Measurements from ENCODE around the gene TICAM2.

Gene TICAM2

GRCh38 chr5:115639377-115639776 is 37.1 kb upstream of the TICAM2 start:
- H3K4me1 ChIP-seq (ENCODE audit: control extremely low read depth in 1 of 4, control insufficient read depth in 4 of 4, insufficient read depth in 4 of 4, low read length in 3 of 4), result peaks cover 0 to 2% (median 0%) of the 10 kb centered on the region in 4 experiments
- no peaks in the 10 kb centered on the region for H3K36me3 ChIP-seq (ENCODE audit: control insufficient read depth in 4 of 4, insufficient read depth in 4 of 4, low read length in 3 of 4)
- no CpG with 5 or more reads among the region's 1 CpG for WGBS (ENCODE audit: insufficient coverage)
- CTCF ChIA-PET, result no interaction called here
- H3K4me3 ChIP-seq (ENCODE audit: control insufficient read depth in 1 of 7, extremely low read depth in 1 of 7, insufficient read depth in 4 of 7, low read depth in 2 of 7, low read length in 6 of 7), result no peak overlapping the region
- no peak for DNase-seq
- POLR2A ChIA-PET, result no interaction called here
- H3K9me3 ChIP-seq (ENCODE audit: control extremely low read depth in 1 of 5, control insufficient read depth in 4 of 5, insufficient read depth in 2 of 5, low read depth in 1 of 5, low read length in 4 of 5), result no peaks in the 10 kb centered on the region
- H3K27me3 ChIP-seq (replicated peaks in 2 of 5; ENCODE audit: control insufficient read depth in 4 of 5, insufficient read depth in 5 of 5, low read length in 4 of 5), result no peaks in the 10 kb centered on the region
- no peak overlapping the region for H3K27ac ChIP-seq (ENCODE audit: insufficient read depth in 1 of 2, low read depth in 1 of 2, low read length in 2 of 2, poor library complexity in 1 of 2, severe bottlenecking in 2 of 2)

DNA sequence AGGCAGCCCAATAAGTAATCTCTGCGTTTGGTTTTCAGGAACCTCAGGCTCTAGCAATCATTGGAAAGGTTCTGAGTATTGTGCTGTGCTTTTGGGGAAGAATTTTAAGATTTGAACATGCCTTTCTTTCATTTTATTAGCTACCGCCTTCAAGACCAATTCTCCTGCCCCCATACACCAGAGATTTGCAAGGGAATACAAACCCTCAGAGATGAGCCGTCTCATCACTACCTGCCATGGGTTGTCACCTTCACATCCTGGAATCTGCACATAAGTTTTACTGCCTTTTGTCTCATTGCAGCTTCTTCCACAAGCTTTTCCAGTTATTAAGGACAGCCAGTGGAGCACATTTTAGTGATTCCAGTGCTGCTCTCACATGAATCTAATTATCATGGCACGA is 35.2 kb upstream of the TICAM2 start:
- Histone ChIP-seq H3K27me3 (replicated peaks in 2 of 5; ENCODE audit: control insufficient read depth in 4 of 5, insufficient read depth in 5 of 5, low read length in 4 of 5) (no peaks in the 10 kb centered on the region), H3K4me3 (ENCODE audit: control insufficient read depth in 1 of 7, extremely low read depth in 1 of 7, insufficient read depth in 4 of 7, low read depth in 2 of 7, low read length in 6 of 7) (no peak overlapping the region), H3K36me3 (ENCODE audit: control insufficient read depth in 4 of 4, insufficient read depth in 4 of 4, low read length in 3 of 4) (no peaks in the 10 kb centered on the region), H3K4me1 (ENCODE audit: control extremely low read depth in 1 of 4, control insufficient read depth in 4 of 4, insufficient read depth in 4 of 4, low read length in 3 of 4) (peaks cover 2 to 10% (median 4%) of the 10 kb centered on the region in 4 experiments), H3K9me3 (ENCODE audit: control extremely low read depth in 1 of 5, control insufficient read depth in 4 of 5, insufficient read depth in 2 of 5, low read depth in 1 of 5, low read length in 4 of 5) (no peaks in the 10 kb centered on the region), H3K27ac (ENCODE audit: insufficient read depth in 1 of 2, low read depth in 1 of 2, low read length in 2 of 2, poor library complexity in 1 of 2, severe bottlenecking in 2 of 2) (no peak overlapping the region)
- ChIA-PET POLR2A (no interaction called here), CTCF (interaction anchor here (1.0 to 1.2 kb wide), 2 partner anchors 10 to 191 kb away, joined by 3 read pairs; no protein-coding TSS in a partner anchor)
- DNase-seq, result no peak
- WGBS (ENCODE audit: insufficient coverage), result 70% methylated on average over 2 of the region's 4 CpGs

GRCh38 chr5:115636008-115636407 is 33.7 kb upstream of the TICAM2 start:
- WGBS (ENCODE audit: insufficient coverage), result no CpG with 5 or more reads among the region's 1 CpG
- H3K4me3 ChIP-seq (ENCODE audit: control insufficient read depth in 1 of 7, extremely low read depth in 1 of 7, insufficient read depth in 4 of 7, low read depth in 2 of 7, low read length in 6 of 7), result no peak overlapping the region

GRCh38 chr5:115634343-115635132 is 32.3 kb upstream of the TICAM2 start:
- H3K36me3 ChIP-seq (ENCODE audit: control insufficient read depth in 4 of 4, insufficient read depth in 4 of 4, low read length in 3 of 4), result no peaks in the 10 kb centered on the region
- peak overlapping the region in 1 of 2 experiments; percentile 38 for H3K27ac ChIP-seq (ENCODE audit: insufficient read depth in 1 of 2, low read depth in 1 of 2, low read length in 2 of 2, poor library complexity in 1 of 2, severe bottlenecking in 2 of 2)
- peaks cover 2 to 10% (median 4%) of the 10 kb centered on the region in 4 experiments for H3K4me1 ChIP-seq (ENCODE audit: control extremely low read depth in 1 of 4, control insufficient read depth in 4 of 4, insufficient read depth in 4 of 4, low read length in 3 of 4)
- ChIA-PET CTCF (interaction anchor here (0.7 to 3.4 kb wide), 14 partner anchors 8 to 435 kb away, joined by 3 to 14 read pairs (median 4); partner anchors contain the start of gene TMED7), POLR2A (no interaction called here)
- H3K27me3 ChIP-seq (replicated peaks in 2 of 5; ENCODE audit: control insufficient read depth in 4 of 5, insufficient read depth in 5 of 5, low read length in 4 of 5), result no peaks in the 10 kb centered on the region
- peak overlapping the region in 6 of 7 experiments; percentile 61 to 87 (median 77) for H3K4me3 ChIP-seq (ENCODE audit: control insufficient read depth in 1 of 7, extremely low read depth in 1 of 7, insufficient read depth in 4 of 7, low read depth in 2 of 7, low read length in 6 of 7)
- H3K9me3 ChIP-seq (ENCODE audit: control extremely low read depth in 1 of 5, control insufficient read depth in 4 of 5, insufficient read depth in 2 of 5, low read depth in 1 of 5, low read length in 4 of 5), result no peaks in the 10 kb centered on the region
- WGBS (ENCODE audit: insufficient coverage), result 0% methylated on average over 5 of the region's 8 CpGs
- peak; percentile 85 to 93 (median 91) for DNase-seq

More at GRCh38 chr5:115636008-115636407, 33.7 kb upstream of the TICAM2 start:
- Histone ChIP-seq H3K4me1 (ENCODE audit: control extremely low read depth in 1 of 4, control insufficient read depth in 4 of 4, insufficient read depth in 4 of 4, low read length in 3 of 4) (peaks cover 2 to 10% (median 4%) of the 10 kb centered on the region in 4 experiments), H3K27ac (ENCODE audit: insufficient read depth in 1 of 2, low read depth in 1 of 2, low read length in 2 of 2, poor library complexity in 1 of 2, severe bottlenecking in 2 of 2) (no peak overlapping the region), H3K27me3 (replicated peaks in 2 of 5; ENCODE audit: control insufficient read depth in 4 of 5, insufficient read depth in 5 of 5, low read length in 4 of 5) (no peaks in the 10 kb centered on the region), H3K36me3 (ENCODE audit: control insufficient read depth in 4 of 4, insufficient read depth in 4 of 4, low read length in 3 of 4) (no peaks in the 10 kb centered on the region), H3K9me3 (ENCODE audit: control extremely low read depth in 1 of 5, control insufficient read depth in 4 of 5, insufficient read depth in 2 of 5, low read depth in 1 of 5, low read length in 4 of 5) (no peaks in the 10 kb centered on the region)
- ChIA-PET CTCF (interaction anchor here (0.9 to 3.4 kb wide), 7 partner anchors 11 to 433 kb away, joined by 3 to 14 read pairs (median 4); no protein-coding TSS in a partner anchor), POLR2A (no interaction called here)
- DNase-seq, result no peak

GRCh38 chr5:115629903-115630302 is 27.6 kb upstream of the TICAM2 start:
- ChIA-PET CTCF (interaction anchor here (0.8 to 3.2 kb wide), 2 partner anchors 210 to 319 kb away, joined by 3 to 10 read pairs; no protein-coding TSS in a partner anchor), POLR2A (interaction anchor here (0.6 to 1.1 kb wide), 2 partner anchors 10 to 212 kb away, joined by 3 read pairs; partner anchors contain the start of genes AP3S1 and ATG12)
- H3K27ac ChIP-seq (ENCODE audit: insufficient read depth in 1 of 2, low read depth in 1 of 2, low read length in 2 of 2, poor library complexity in 1 of 2, severe bottlenecking in 2 of 2), result no peak overlapping the region
- H3K27me3 ChIP-seq (replicated peaks in 2 of 5; ENCODE audit: control insufficient read depth in 4 of 5, insufficient read depth in 5 of 5, low read length in 4 of 5), result no peaks in the 10 kb centered on the region
- H3K9me3 ChIP-seq (ENCODE audit: control extremely low read depth in 1 of 5, control insufficient read depth in 4 of 5, insufficient read depth in 2 of 5, low read depth in 1 of 5, low read length in 4 of 5), result no peaks in the 10 kb centered on the region
- H3K4me1 ChIP-seq (ENCODE audit: control extremely low read depth in 1 of 4, control insufficient read depth in 4 of 4, insufficient read depth in 4 of 4, low read length in 3 of 4), result peaks cover 7 to 25% (median 11%) of the 10 kb centered on the region in 4 experiments
- DNase-seq, result no peak
- 100% methylated on average over 1 of the region's 1 CpG for WGBS (ENCODE audit: insufficient coverage)
- no peak overlapping the region for H3K4me3 ChIP-seq (ENCODE audit: control insufficient read depth in 1 of 7, extremely low read depth in 1 of 7, insufficient read depth in 4 of 7, low read depth in 2 of 7, low read length in 6 of 7)
- no peaks in the 10 kb centered on the region for H3K36me3 ChIP-seq (ENCODE audit: control insufficient read depth in 4 of 4, insufficient read depth in 4 of 4, low read length in 3 of 4)

- DNase-seq, result no peak
- Histone ChIP-seq H3K27me3 (replicated peaks in 2 of 5; ENCODE audit: control insufficient read depth in 4 of 5, insufficient read depth in 5 of 5, low read length in 4 of 5) (no peaks in the 10 kb centered on the region), H3K4me1 (ENCODE audit: control extremely low read depth in 1 of 4, control insufficient read depth in 4 of 4, insufficient read depth in 4 of 4, low read length in 3 of 4) (peaks cover 12 to 26% (median 21%) of the 10 kb centered on the region in 4 experiments), H3K4me3 (ENCODE audit: control insufficient read depth in 1 of 7, extremely low read depth in 1 of 7, insufficient read depth in 4 of 7, low read depth in 2 of 7, low read length in 6 of 7) (no peak overlapping the region), H3K9me3 (ENCODE audit: control extremely low read depth in 1 of 5, control insufficient read depth in 4 of 5, insufficient read depth in 2 of 5, low read depth in 1 of 5, low read length in 4 of 5) (no peaks in the 10 kb centered on the region), H3K36me3 (ENCODE audit: control insufficient read depth in 4 of 4, insufficient read depth in 4 of 4, low read length in 3 of 4) (peaks cover 0 to 4% (median 0%) of the 10 kb centered on the region in 4 experiments), H3K27ac (ENCODE audit: insufficient read depth in 1 of 2, low read depth in 1 of 2, low read length in 2 of 2, poor library complexity in 1 of 2, severe bottlenecking in 2 of 2) (no peak overlapping the region)
- ChIA-PET CTCF (interaction anchor here (1.3 to 3.2 kb wide), 4 partner anchors 8 to 444 kb away, joined by 3 to 10 read pairs (median 4); no protein-coding TSS in a partner anchor), POLR2A (no interaction called here)
- WGBS (ENCODE audit: insufficient coverage), result no CpG with 5 or more reads among the region's 5 CpGs
These were observed 25.1 kb upstream of the TICAM2 start for GRCh38 chr5:115627295-115627865.

Data from common myeloid progenitor, CD34-positive (primary cell).